DLD1 (cell line): ENCODE results near the gene ADGRG1.

ENCODE experiments used
- in situ Hi-C: cut with HindIII; loops from 2 replicates; pipeline ENCODE4 v1.10.0; 2017; ENCODE audit warnings: low sequenced_read_pairs

Gene ADGRG1

GRCh38 chr16:57682809-57683635, 54.6 kb downstream of the ADGRG1 start:
- in situ Hi-C loops = no loop called here

DNA sequence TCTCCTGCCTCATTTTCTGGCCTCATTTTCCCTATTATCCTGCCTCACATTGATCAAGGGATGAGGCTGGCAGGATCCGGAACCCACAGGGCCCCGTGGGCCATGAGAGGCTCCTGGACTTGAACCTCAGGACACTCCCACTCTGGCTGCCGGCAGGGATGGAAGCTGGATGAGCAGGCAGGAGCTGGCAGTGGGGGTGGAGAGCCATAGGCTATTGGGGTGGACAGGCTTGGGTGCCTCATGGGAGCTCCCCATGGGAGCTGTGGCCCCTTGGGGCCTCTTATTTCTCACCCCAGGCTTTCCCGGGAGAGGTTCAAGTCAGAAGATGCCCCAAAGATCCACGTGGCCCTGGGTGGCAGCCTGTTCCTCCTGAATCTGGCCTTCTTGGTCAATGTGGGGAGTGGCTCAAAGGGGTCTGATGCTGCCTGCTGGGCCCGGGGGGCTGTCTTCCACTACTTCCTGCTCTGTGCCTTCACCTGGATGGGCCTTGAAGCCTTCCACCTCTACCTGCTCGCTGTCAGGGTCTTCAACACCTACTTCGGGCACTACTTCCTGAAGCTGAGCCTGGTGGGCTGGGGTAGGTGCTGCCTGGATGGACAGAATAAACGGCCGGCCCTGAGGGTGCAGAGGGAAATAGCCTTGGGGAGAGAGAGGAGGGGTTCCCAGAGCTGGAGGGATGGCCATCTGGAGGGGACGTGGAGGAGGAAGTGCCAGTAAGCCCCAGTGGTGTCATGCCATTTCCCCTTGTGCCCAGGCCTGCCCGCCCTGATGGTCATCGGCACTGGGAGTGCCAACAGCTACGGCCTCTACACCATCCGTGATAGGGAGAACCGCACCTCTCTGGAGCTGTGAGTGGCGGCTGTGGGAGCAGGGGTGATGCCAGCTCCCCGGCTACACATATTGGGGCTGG, 55.5 kb downstream of the ADGRG1 start:
- in situ Hi-C loops = no loop called here

DNA sequence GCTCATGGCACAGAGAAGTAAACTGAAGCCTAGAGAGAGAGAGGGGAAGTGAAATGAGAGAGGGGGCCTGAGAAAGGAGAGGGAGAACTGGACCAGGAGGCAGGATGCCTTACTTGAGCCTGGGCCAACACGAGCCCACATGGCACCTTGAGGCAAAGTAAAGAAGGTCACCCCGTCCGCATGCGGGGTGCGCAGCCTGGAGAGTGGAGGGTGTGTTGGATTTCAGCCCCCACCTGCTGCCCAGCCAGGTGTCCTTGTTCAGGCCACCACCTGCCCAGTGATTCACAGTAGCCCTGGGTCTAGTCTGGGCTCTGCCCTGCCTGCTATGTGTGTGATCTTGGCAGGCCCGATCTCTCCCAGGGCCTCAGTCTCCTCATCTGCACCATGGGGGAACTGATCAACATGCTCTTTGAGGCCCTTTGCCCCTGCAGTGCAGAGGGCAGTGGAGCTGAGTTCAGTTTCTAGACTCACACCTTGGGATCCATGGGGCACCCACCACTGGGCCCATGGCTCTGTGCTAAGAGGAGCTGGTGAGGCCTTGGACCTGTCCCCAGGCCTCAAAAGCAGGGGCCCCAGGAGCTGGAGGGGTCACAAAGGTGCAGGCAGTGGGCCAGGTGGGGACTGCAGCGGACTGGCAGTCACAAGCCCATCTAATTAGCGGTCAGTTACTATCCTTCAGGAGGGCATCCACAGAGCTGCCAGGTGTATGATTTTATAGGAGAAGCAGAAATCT, 56.4 kb downstream of the ADGRG1 start:
- in situ Hi-C loops = no loop called here

GRCh38 chr16:57685633-57686032, 57.2 kb downstream of the ADGRG1 start:
- in situ Hi-C loops = no loop called here

GRCh38 chr16:57686577-57686976, 58.1 kb downstream of the ADGRG1 start:
- in situ Hi-C loops = no loop called here

- in situ Hi-C loops = no loop called here
Measured at GRCh38 chr16:57687363-57687929, 59.0 kb downstream of the ADGRG1 start.

- in situ Hi-C loops = no loop called here
Measured at GRCh38 chr16:57688487-57688986, 60.1 kb downstream of the ADGRG1 start.

GRCh38 chr16:57688987-57689761, 60.7 kb downstream of the ADGRG1 start:
- in situ Hi-C loops = no loop called here

DNA sequence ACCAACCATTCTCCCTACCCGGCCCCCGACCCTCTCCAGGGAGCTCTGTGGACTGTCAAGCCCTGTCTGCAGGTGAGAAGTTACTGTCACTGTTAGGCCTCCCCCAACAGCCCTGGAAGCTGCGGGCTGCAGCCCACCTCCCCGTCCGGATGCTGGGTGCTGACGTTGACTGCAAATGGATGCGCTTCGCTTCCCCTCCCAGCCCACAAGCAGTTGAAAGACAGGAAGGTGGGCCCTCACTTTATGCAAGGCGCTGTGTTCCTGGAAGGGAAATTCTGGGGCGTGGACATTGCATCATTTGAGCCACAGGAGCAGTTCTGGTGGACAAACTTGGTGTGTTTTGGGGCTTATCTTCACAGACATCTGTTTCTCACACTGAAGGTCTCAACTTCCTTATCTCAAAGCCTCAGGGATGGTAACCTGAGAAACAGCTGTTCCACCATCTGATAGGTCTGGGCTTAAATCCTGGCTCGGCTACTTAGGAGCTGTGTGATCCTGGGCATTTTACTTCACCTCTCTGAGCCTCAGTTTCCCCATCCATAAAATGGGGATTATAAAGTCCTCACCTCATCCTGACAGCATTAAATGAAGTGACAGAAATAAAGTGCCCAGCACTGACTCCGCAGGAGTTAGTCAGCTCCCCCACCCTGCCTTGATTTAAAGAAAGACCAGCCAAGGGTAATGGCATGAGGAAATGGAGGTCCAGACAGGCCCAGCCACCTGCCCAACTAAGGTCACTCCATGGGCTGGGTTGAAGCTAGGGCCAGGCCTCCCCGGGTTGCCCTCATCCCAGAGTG, 61.5 kb downstream of the ADGRG1 start:
- in situ Hi-C loops = no loop called here

DNA sequence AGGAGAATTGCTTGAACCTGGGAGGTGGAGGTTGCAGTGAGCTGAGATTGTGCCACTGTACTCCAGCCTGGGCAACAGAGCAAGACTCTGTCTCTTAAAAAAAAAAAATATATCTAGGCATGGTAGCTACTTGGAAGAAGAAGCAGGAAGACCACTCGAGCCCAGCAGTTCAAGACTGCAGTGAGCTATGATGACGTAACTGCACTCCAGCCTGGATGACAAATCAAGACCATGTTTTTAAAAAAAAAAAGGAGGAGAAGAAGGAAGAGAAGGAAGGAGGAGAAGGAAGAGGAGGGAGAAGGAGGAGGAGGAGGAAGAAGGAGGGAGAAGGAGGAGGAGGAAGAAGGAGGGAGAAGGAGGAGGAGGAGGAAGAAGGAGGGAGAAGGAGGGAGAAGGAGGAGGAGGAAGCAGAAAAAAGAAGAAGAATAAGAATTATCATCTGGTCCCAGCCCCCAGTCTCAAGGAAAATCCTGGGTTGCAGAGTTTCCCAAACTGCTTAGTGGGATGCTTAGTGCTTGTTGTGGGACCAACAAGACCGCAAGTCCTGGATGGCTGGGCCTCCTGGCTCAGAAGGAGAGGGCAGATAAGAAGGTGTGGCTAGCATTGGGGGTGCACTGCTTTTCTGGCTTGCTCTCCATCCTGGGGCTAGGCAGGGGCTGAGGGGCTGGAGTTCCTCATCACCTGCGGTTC, 62.5 kb downstream of the ADGRG1 start:
- in situ Hi-C loops = no loop called here

DNA sequence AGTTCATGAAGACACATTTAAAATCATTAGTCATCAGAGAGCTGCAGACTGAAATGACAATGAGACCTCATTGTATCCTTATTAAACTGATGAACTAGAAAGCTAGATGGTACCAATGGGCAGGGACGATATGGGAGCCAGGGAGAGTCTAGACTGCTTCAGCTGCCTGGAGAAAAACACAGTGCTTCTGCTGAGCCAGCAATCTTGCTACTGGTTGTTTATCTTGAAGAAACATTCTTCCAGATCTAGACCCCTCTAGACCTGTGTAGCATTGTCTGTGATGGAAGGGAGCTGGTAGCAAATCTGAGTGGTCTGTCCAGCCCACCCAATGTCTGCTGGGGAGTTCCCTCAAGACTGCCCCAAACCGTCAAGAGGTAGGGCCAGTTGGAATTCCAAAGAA, 64.2 kb downstream of the ADGRG1 start:
- in situ Hi-C loops = no loop called here

GRCh38 chr16:57693550-57693949, 65.1 kb downstream of the ADGRG1 start:
- in situ Hi-C loops = no loop called here

DNA sequence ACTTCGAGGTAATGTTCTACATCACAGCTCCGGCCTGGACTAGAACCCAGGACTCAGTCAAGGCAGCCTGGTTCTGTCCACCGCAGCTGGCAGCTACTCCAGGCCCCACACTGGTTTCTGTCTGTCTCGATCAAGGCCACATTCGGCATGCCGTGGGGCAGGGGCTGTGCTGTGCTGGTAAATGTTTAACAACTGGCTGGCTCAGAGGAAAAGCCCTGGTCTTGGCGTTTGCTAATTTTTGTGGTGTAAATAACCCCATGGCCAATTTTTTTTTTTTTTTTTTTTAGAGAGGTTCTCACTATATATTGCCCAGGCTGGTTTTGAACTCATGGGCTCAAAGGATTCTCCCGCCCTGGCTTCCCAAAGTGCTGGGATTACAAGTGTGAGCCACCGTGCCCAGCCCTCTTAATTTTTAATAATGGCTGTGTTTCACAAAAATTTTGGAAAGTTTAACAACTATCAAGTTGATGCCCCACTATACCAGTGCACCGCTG, 65.8 kb downstream of the ADGRG1 start:
- in situ Hi-C loops = no loop called here

DNA sequence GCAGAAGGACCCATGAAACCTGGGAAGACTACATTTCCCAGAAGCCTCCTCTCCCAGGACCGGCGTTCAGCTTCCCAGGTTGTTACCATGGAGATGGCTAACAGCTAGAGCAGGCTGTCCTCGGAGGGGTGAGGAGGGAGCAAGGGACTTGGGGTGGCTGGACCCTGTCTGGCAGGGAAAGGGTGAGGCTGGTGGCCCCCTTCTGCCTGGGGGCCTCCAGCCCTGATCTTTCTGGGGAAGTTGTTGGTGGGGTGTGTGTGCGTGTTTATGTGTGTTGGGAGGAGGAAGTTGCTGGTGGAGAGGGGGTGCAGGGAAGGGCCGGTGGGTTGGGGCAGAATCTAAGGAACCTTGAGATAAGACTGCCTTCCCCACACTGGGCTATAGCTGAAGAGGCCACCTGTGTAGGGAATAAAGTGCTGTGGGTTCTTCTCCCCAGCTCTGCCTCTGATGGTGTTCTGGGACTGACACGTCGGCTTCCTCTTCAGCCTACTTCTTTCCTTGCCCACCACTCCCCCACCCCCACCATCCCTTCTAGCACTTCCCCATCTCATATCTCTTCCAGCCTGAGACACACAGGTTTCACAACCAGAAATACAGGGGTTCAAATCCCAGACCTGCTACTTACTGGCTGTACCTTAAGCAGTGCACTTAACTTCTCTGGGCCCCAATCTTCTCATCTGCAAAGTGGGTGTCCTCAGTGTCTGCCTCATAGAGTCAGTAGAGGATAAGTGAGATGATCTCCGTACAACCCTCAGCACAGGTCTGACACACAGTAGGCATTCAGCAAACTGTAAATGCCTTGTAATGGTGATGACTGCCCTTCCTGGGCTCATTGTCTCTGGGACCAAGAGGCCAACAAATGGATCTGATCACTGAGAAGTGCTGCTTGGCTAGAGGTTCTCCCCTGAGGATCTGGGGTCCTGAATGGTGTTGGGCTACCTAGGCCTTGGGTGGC, 66.6 kb downstream of the ADGRG1 start, which contains the start of gene DRC7:
DRC7 (plus strand) TSS at position 82 of the 955 bp plus-strand sequence. CDS start 3,144 bp downstream, outside the sequence.
- in situ Hi-C loops = no loop called here

DNA sequence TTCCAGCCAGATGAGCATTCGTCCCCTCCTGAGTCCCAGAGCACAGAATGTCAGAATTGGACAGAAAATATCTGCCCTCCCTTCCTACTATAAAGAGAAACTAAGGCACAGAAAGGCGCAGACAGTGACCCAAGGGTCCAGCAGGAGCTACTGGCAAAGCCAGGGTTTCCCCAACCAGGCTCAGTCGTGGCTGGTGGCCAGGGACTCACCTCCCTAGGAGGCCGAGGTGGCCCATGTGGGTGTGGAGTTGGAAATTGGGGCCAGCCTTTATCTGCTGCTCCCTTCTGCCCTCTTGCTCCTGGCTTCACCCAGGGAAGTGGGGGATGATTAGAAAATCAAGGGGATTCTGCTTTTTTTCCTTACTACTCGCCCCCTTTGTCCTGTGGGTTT, 67.2 kb downstream of the ADGRG1 start:
- in situ Hi-C loops = no loop called here

- in situ Hi-C loops = no loop called here
Measured at GRCh38 chr16:57696240-57696639, 67.8 kb downstream of the ADGRG1 start.

GRCh38 chr16:57697896-57698537, 69.6 kb downstream of the ADGRG1 start:
- in situ Hi-C loops = no loop called here
